Measurements from ENCODE around the gene RRAS. TPM values are rescaled to one million over a fixed set of nuclear protein-coding genes. Genes with fewer than 3 reads are reported as not detected.

Gene RRAS
- total RNA-seq, 1 donor from 2014 or later: 3.9 TPM

DNA sequence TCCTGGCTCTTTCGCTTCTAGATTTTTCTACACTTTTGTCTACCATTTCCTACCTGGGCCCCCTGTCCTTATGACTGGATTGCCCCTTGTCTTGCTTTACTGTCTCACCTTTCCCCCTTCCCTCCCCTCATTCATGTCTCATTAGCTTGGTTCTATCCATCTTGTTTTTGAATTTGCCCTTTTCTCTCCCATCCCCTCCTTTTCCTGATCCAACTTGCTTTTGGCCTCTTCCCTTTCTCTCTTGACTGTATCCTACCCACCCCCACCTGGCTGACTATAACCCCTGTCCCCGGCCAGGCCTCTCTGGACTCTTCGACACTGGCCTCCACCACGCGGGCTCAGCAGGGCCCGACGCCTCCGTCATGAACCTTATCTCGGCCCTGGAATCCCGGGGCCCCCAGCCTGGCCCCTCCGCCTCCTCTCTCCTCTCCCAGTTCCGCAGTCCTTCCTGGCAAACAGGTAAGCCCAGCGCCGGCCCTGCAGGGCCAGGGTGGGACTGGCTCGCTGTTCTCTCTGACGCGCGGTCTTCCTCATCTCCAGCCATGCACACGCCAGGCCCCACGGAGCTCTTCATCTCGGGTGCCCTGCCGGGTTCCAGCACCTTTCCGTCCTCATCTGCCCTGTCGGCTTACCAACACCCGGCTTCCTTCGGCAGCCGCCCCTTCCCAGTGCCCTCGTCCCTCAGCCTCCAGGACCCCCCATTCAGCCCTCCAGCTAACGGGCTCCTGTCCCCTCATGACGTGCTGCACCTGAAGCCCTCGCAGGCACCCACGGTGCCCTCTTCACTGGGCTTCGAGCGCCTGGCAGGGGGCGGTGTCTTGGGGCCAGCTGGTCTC lies 45.6 kb downstream of the RRAS start:
- peaks cover 13% of the 10 kb centered on the region for H3K36me3 Mint-ChIP-seq (ENCODE audit: insufficient read depth)
- no peaks in the 10 kb centered on the region for H3K9me3 Mint-ChIP-seq (ENCODE audit: low read depth)
- H3K4me3 Mint-ChIP-seq (ENCODE audit: low read depth): peak overlapping the region; percentile 89
- DNase-seq (ENCODE audit: low spot score, unreplicated experiment): no peak
- H3K27me3 Mint-ChIP-seq: no peaks in the 10 kb centered on the region
- peak overlapping the region; percentile 95 for H3K27ac Mint-ChIP-seq
- TF ChIP-seq CTCF (IDR thresholded peaks at IDR 0.05; ENCODE audit: unreplicated experiment): no peak
- peaks cover 17% of the 10 kb centered on the region for H3K4me1 Mint-ChIP-seq (ENCODE audit: low read depth)

DNA sequence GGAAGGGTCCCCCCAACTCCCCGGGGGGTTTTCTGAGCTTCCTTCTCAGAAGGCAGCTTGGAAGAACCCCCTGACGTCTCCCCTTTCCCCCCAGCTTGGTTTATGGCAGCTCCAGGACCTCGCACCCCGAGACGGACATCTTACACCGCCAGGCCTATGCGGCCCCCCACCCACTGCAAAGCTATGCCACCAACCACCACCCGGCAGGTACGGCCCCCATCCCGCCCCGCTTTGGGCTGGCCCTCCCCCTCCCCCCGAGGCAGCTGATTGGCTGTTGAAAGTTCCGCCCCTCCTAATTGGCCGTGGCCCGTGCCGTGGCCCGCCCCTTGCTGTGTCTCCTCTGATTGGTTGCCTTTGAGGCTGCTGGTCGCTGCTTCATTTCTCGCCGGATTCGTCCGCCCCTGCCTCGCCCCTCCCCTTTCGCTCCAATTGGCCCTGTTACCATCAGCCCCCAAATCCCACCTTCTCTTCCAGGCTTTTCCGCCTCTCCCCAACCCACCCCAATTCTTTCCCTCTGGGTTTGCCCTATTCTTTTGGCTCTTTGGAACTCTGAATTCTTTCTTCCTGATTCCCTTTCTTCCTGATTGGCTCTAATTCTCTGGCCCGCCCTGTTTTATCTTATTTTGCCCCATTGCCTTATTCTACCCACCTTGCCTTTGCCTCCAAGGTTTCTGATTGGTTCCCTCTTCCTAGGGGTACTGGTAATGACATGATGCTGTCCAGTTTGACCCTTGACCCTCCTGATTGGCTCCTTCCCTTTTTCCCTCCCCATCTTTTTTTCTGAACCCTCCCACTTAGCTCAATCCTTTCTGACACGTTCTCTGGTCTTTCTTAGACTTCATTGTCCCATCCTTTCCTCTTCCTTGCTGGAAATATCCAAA lies 46.5 kb downstream of the RRAS start:
- TF ChIP-seq CTCF (IDR thresholded peaks at IDR 0.05; ENCODE audit: unreplicated experiment): no peak
- Mint-ChIP-seq H3K27ac (peak overlapping the region; percentile 95), H3K9me3 (ENCODE audit: low read depth) (no peaks in the 10 kb centered on the region), H3K4me3 (ENCODE audit: low read depth) (peak overlapping the region; percentile 89), H3K36me3 (ENCODE audit: insufficient read depth) (peaks cover 10% of the 10 kb centered on the region), H3K4me1 (ENCODE audit: low read depth) (peaks cover 17% of the 10 kb centered on the region), H3K27me3 (no peaks in the 10 kb centered on the region)
- peak; percentile 86 for DNase-seq (ENCODE audit: low spot score, unreplicated experiment)

GRCh38 chr19:49592486-49593232 lies 47.3 kb downstream of the RRAS start:
- DNase-seq (ENCODE audit: low spot score, unreplicated experiment): no peak
- H3K27ac Mint-ChIP-seq: peak overlapping the region; percentile 95
- H3K9me3 Mint-ChIP-seq (ENCODE audit: low read depth): no peaks in the 10 kb centered on the region
- no peak for TF ChIP-seq CTCF (IDR thresholded peaks at IDR 0.05; ENCODE audit: unreplicated experiment)
- no peaks in the 10 kb centered on the region for H3K27me3 Mint-ChIP-seq
- peaks cover 9% of the 10 kb centered on the region for H3K36me3 Mint-ChIP-seq (ENCODE audit: insufficient read depth)
- peaks cover 17% of the 10 kb centered on the region for H3K4me1 Mint-ChIP-seq (ENCODE audit: low read depth)
- peak overlapping the region; percentile 89 for H3K4me3 Mint-ChIP-seq (ENCODE audit: low read depth)

DNA sequence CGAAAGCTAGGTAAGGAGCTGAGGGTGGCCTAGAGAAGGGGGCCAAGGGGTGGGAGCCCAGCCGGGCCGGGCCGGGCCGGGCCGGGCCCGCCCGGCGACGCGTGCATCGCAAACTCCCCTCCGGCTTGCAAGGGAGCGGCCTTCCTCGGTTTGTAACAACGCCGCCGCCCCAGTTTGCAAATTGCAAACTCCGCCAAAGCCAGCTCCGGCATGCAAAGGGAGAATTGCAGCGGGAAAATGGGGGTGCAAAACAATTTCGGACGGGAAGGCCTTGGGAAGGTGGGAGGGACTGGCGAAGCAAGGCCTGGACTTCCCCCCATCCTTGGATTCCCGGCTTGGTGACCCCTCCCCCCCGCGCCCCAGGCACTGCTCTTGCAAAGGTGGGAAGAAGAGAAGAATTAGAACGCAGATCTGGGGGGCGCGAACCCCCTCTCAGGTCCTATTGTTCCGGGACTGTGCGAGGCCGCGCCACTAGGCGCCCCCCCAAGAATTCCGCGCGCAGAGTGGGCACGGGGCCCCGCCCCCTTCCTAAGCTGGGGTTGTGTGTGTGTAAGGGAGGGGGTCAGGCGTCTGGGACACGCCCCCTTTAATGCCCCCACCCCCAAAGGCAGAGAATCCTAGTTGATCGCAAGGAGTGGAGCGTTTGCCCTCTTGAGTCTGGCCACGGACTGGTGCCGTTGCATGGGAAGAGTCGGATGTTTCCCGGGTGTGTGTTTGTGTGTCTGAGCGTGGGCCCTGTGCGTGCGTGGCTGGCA lies 48.0 kb downstream of the RRAS start:
- peak overlapping the region; percentile 89 for H3K4me3 Mint-ChIP-seq (ENCODE audit: low read depth)
- DNase-seq (ENCODE audit: low spot score, unreplicated experiment): no peak
- TF ChIP-seq CTCF (IDR thresholded peaks at IDR 0.05; ENCODE audit: unreplicated experiment): no peak
- peak overlapping the region; percentile 95 for H3K27ac Mint-ChIP-seq
- no peaks in the 10 kb centered on the region for H3K9me3 Mint-ChIP-seq (ENCODE audit: low read depth)
- peaks cover 9% of the 10 kb centered on the region for H3K36me3 Mint-ChIP-seq (ENCODE audit: insufficient read depth)
- H3K4me1 Mint-ChIP-seq (ENCODE audit: low read depth): peaks cover 17% of the 10 kb centered on the region
- no peaks in the 10 kb centered on the region for H3K27me3 Mint-ChIP-seq
